Activated CD8-positive, alpha-beta memory T cell treated with anti-CD3 and anti-CD28 coated beads for 24 hours (primary cell): ENCODE data around the gene EIF5A.

Source experiments
- DNase-seq: peaks from one replicate; pipeline ENCODE4 v3.0.0-alpha.2; 2020

The EIF5A gene

GRCh38 chr17:7306911-7307685 is at the start of gene EIF5A:
EIF5A (plus strand) TSS chr17:7307628; CDS start chr17:7309636, 2,008 bp downstream.
- peak; percentile 100 for DNase-seq

- DNase-seq: no peak
These were observed 48.5 kb upstream of the EIF5A start for GRCh38 chr17:7258731-7259554.

- DNase-seq: no peak
These were observed 47.9 kb upstream of the EIF5A start for GRCh38 chr17:7259555-7259889.

GRCh38 chr17:7260151-7260550 is 47.3 kb upstream of the EIF5A start:
- no peak for DNase-seq

- no peak for DNase-seq
These were observed 46.6 kb upstream of the EIF5A start for GRCh38 chr17:7260651-7261378.

- peak; percentile 80 for DNase-seq
These were observed 45.8 kb upstream of the EIF5A start for GRCh38 chr17:7261379-7262191.

- DNase-seq: no peak
These were observed 45.1 kb upstream of the EIF5A start, which contains the start of gene CLDN7 for GRCh38 chr17:7262192-7262934. CLDN7 (minus strand) TSS chr17:7262478; CDS start chr17:7262043, 435 bp downstream.

GRCh38 chr17:7262935-7263800 is 44.3 kb upstream of the EIF5A start:
- DNase-seq: peak; percentile 68

GRCh38 chr17:7263801-7264078 is 43.7 kb upstream of the EIF5A start:
- no peak for DNase-seq

- no peak for DNase-seq
These were observed 40.6 kb upstream of the EIF5A start for GRCh38 chr17:7266784-7267183.

GRCh38 chr17:7279448-7279847 is 28.0 kb upstream of the EIF5A start:
- no peak for DNase-seq

- peak; percentile 94 for DNase-seq
These were observed 26.8 kb upstream of the EIF5A start for GRCh38 chr17:7280519-7281073.

- peak; percentile 94 for DNase-seq
These were observed 26.1 kb upstream of the EIF5A start, which contains the start of gene SLC2A4 for GRCh38 chr17:7281074-7281952. SLC2A4 (plus strand) TSS chr17:7281718; CDS start chr17:7281935, 217 bp downstream.

GRCh38 chr17:7281953-7282751 is 25.3 kb upstream of the EIF5A start:
- peak; percentile 61 for DNase-seq

- no peak for DNase-seq
These were observed 24.6 kb upstream of the EIF5A start for GRCh38 chr17:7282752-7283321.

GRCh38 chr17:7283471-7284216 is 23.8 kb upstream of the EIF5A start:
- DNase-seq: no peak

GRCh38 chr17:7284911-7285310 is 22.5 kb upstream of the EIF5A start:
- DNase-seq: no peak
